ENCODE measurements around the gene ASTN2.

Gene ASTN2

GRCh38 chr9:116792271-116792670, 622.6 kb downstream of the ASTN2 start:
- no peaks in the 10 kb centered on the region for H3F3A ChIP-seq (ENCODE audit: control insufficient read depth, insufficient read depth)
- no peaks in the 10 kb centered on the region for H3K79me2 ChIP-seq (ENCODE audit: control insufficient read depth, low read length)
- H3K4me1 ChIP-seq (ENCODE audit: control insufficient read depth, low read length) = no peaks in the 10 kb centered on the region
- H4K20me1 ChIP-seq (ENCODE audit: control insufficient read depth, insufficient read depth, low read depth, low read length) = no peaks in the 10 kb centered on the region
- no peak overlapping the region for H3K4me2 ChIP-seq (ENCODE audit: low read length)
- TF ChIP-seq CTCF (IDR thresholded peaks at IDR 0.05; ENCODE audit: low read depth, low read length, poor library complexity, severe bottlenecking) = no peak
- no peaks in the 10 kb centered on the region for H3K9me2 ChIP-seq (replicated peaks; ENCODE audit: control insufficient read depth, low read length)
- no peak overlapping the region for H3K27ac ChIP-seq (ENCODE audit: low read depth, low read length)
- H3K9me3 ChIP-seq (ENCODE audit: control insufficient read depth, insufficient read depth, low read length) = no peaks in the 10 kb centered on the region
- no peaks in the 10 kb centered on the region for H3K36me3 ChIP-seq (ENCODE audit: control insufficient read depth, low read length)
- no peak overlapping the region for H3K4me3 ChIP-seq (ENCODE audit: low read length)
- H3K27me3 ChIP-seq (ENCODE audit: control insufficient read depth, low read length) = no peaks in the 10 kb centered on the region

- Histone ChIP-seq H3F3A (ENCODE audit: control insufficient read depth, insufficient read depth) (no peaks in the 10 kb centered on the region), H3K79me2 (ENCODE audit: control insufficient read depth, low read length) (no peaks in the 10 kb centered on the region), H3K36me3 (ENCODE audit: control insufficient read depth, low read length) (no peaks in the 10 kb centered on the region), H3K4me3 (ENCODE audit: low read length) (no peak overlapping the region), H3K27ac (ENCODE audit: low read depth, low read length) (no peak overlapping the region), H3K4me1 (ENCODE audit: control insufficient read depth, low read length) (no peaks in the 10 kb centered on the region), H3K9me3 (ENCODE audit: control insufficient read depth, insufficient read depth, low read length) (no peaks in the 10 kb centered on the region), H3K4me2 (ENCODE audit: low read length) (no peak overlapping the region), H3K9me2 (replicated peaks; ENCODE audit: control insufficient read depth, low read length) (no peaks in the 10 kb centered on the region), H4K20me1 (ENCODE audit: control insufficient read depth, insufficient read depth, low read depth, low read length) (no peaks in the 10 kb centered on the region), H3K27me3 (ENCODE audit: control insufficient read depth, low read length) (no peaks in the 10 kb centered on the region)
- TF ChIP-seq CTCF (IDR thresholded peaks at IDR 0.05; ENCODE audit: low read depth, low read length, poor library complexity, severe bottlenecking) = no peak
- no peak for TF ChIP-seq EZH2phosphoT487 (IDR thresholded peaks at IDR 0.05; ENCODE audit: borderline replicate concordance, low read length)
These were observed 623.5 kb downstream of the ASTN2 start for GRCh38 chr9:116791326-116791725.

GRCh38 chr9:116789081-116789480, 625.8 kb downstream of the ASTN2 start:
- H3K9me3 ChIP-seq (ENCODE audit: control insufficient read depth, insufficient read depth, low read length) = no peaks in the 10 kb centered on the region
- H4K20me1 ChIP-seq (ENCODE audit: control insufficient read depth, insufficient read depth, low read depth, low read length) = no peaks in the 10 kb centered on the region
- H3K4me1 ChIP-seq (ENCODE audit: control insufficient read depth, low read length) = no peaks in the 10 kb centered on the region
- no peaks in the 10 kb centered on the region for H3K79me2 ChIP-seq (ENCODE audit: control insufficient read depth, low read length)
- H3K27me3 ChIP-seq (ENCODE audit: control insufficient read depth, low read length) = no peaks in the 10 kb centered on the region
- no peak overlapping the region for H3K4me3 ChIP-seq (ENCODE audit: low read length)
- no peak for TF ChIP-seq EZH2phosphoT487 (IDR thresholded peaks at IDR 0.05; ENCODE audit: borderline replicate concordance, low read length)
- TF ChIP-seq CTCF (IDR thresholded peaks at IDR 0.05; ENCODE audit: low read depth, low read length, poor library complexity, severe bottlenecking) = no peak
- H3K27ac ChIP-seq (ENCODE audit: low read depth, low read length) = no peak overlapping the region
- no peaks in the 10 kb centered on the region for H3K36me3 ChIP-seq (ENCODE audit: control insufficient read depth, low read length)
- H3K9me2 ChIP-seq (replicated peaks; ENCODE audit: control insufficient read depth, low read length) = no peaks in the 10 kb centered on the region
- no peaks in the 10 kb centered on the region for H3F3A ChIP-seq (ENCODE audit: control insufficient read depth, insufficient read depth)
- no peak overlapping the region for H3K4me2 ChIP-seq (ENCODE audit: low read length)

- no peaks in the 10 kb centered on the region for H4K20me1 ChIP-seq (ENCODE audit: control insufficient read depth, insufficient read depth, low read depth, low read length)
- no peak overlapping the region for H3K4me3 ChIP-seq (ENCODE audit: low read length)
- H3F3A ChIP-seq (ENCODE audit: control insufficient read depth, insufficient read depth) = no peaks in the 10 kb centered on the region
- H3K4me1 ChIP-seq (ENCODE audit: control insufficient read depth, low read length) = no peaks in the 10 kb centered on the region
- H3K79me2 ChIP-seq (ENCODE audit: control insufficient read depth, low read length) = no peaks in the 10 kb centered on the region
- H3K27me3 ChIP-seq (ENCODE audit: control insufficient read depth, low read length) = no peaks in the 10 kb centered on the region
- no peak overlapping the region for H3K4me2 ChIP-seq (ENCODE audit: low read length)
- no peaks in the 10 kb centered on the region for H3K36me3 ChIP-seq (ENCODE audit: control insufficient read depth, low read length)
- no peak overlapping the region for H3K27ac ChIP-seq (ENCODE audit: low read depth, low read length)
- TF ChIP-seq EZH2phosphoT487 (IDR thresholded peaks at IDR 0.05; ENCODE audit: borderline replicate concordance, low read length) (no peak), CTCF (IDR thresholded peaks at IDR 0.05; ENCODE audit: low read depth, low read length, poor library complexity, severe bottlenecking) (no peak)
- no peaks in the 10 kb centered on the region for H3K9me3 ChIP-seq (ENCODE audit: control insufficient read depth, insufficient read depth, low read length)
- H3K9me2 ChIP-seq (replicated peaks; ENCODE audit: control insufficient read depth, low read length) = no peaks in the 10 kb centered on the region
These were observed 628.1 kb downstream of the ASTN2 start for GRCh38 chr9:116786737-116787136.

Measured in DOHH2 (cell line).